KOPT-K1 (cell line): ENCODE measurements around the gene EFCC1.
"Not testable (repeated sequence)": the region's sequence is repeated elsewhere in the genome, so short reads cannot be mapped to it uniquely, and the experiment has no call there.

Experiments
- H3K27ac ChIP-seq: fragments of 200-600 bp; sonication (generic); 2 replicates; pipeline ENCODE4 v1.5.1; 2016; ENCODE audit warnings: antibody characterized with exemption, mild to moderate bottlenecking, low read depth, low read length; ENCODE audit not compliant: poor library complexity, severe bottlenecking
- H3K36me3 ChIP-seq: fragments of 200-600 bp; sonication (generic); 2 replicates; pipeline ENCODE4 v1.5.1; 2017; ENCODE audit warnings: antibody characterized with exemption, mild to moderate bottlenecking, low read length, moderate library complexity; ENCODE audit not compliant: insufficient read depth
- H3K9me3 ChIP-seq: fragments of 200-600 bp; sonication (generic); 2 replicates; pipeline ENCODE4 v1.5.1; 2017; ENCODE audit warnings: antibody characterized with exemption, low read length, mild to moderate bottlenecking; ENCODE audit not compliant: insufficient read depth, poor library complexity, severe bottlenecking

Gene EFCC1

GRCh38 chr3:129078510-129078909, 77.4 kb downstream of the EFCC1 start:
- H3K27ac ChIP-seq = no peak overlapping the region
- H3K36me3 ChIP-seq = no peaks in the 10 kb centered on the region
- H3K9me3 ChIP-seq = no peaks in the 10 kb centered on the region

GRCh38 chr3:129081503-129081902, 80.4 kb downstream of the EFCC1 start:
- Histone ChIP-seq H3K27ac (no peak overlapping the region), H3K36me3 (no peaks in the 10 kb centered on the region), H3K9me3 (no peaks in the 10 kb centered on the region)

- Histone ChIP-seq H3K27ac (no peak overlapping the region), H3K9me3 (no peaks in the 10 kb centered on the region), H3K36me3 (no peaks in the 10 kb centered on the region)
Measured at GRCh38 chr3:129082026-129082425, 80.9 kb downstream of the EFCC1 start.

GRCh38 chr3:129084501-129084900, 83.4 kb downstream of the EFCC1 start:
- Histone ChIP-seq H3K27ac (no peak overlapping the region), H3K9me3 (no peaks in the 10 kb centered on the region), H3K36me3 (no peaks in the 10 kb centered on the region)

- Histone ChIP-seq H3K27ac (no peak overlapping the region), H3K9me3 (no peaks in the 10 kb centered on the region), H3K36me3 (no peaks in the 10 kb centered on the region)
Measured at GRCh38 chr3:129085165-129085715, 84.1 kb downstream of the EFCC1 start.

GRCh38 chr3:129085818-129086217, 84.7 kb downstream of the EFCC1 start:
- Histone ChIP-seq H3K9me3 (no peaks in the 10 kb centered on the region), H3K36me3 (no peaks in the 10 kb centered on the region), H3K27ac (no peak overlapping the region)

GRCh38 chr3:129087138-129087702, 86.1 kb downstream of the EFCC1 start:
- H3K36me3 ChIP-seq = peaks cover 13% of the 10 kb centered on the region
- no peak overlapping the region for H3K27ac ChIP-seq

GRCh38 chr3:129087904-129088303, 86.8 kb downstream of the EFCC1 start:
- H3K27ac ChIP-seq, H3K9me3 ChIP-seq: not testable (repeated sequence)
- peaks cover 15% of the 10 kb centered on the region for H3K36me3 ChIP-seq

More at GRCh38 chr3:129087138-129087702, 86.1 kb downstream of the EFCC1 start:
- no peaks in the 10 kb centered on the region for H3K9me3 ChIP-seq

- H3K9me3 ChIP-seq, H3K27ac ChIP-seq: not testable (repeated sequence)
- H3K36me3 ChIP-seq = peaks cover 16% of the 10 kb centered on the region
Measured at GRCh38 chr3:129088312-129088711, 87.2 kb downstream of the EFCC1 start.
